Gastroesophageal sphincter (tissue), 3 donors: Measurements from ENCODE around the gene XPNPEP2.

ENCODE experiments used
- CTCF ChIP-seq, 4 experiments: fragments of 200-600 bp in 2 of 4; fragments of 450-650 bp in 2 of 4; sonication (generic) in 1 of 4; IDR thresholded peaks; one replicate each; pipeline ENCODE4 v1.5.1; 2017 to 2019; ENCODE audit warnings: antibody characterized with exemption in 4 of 4, mild to moderate bottlenecking in 2 of 4, moderate library complexity in 2 of 4
- EP300 ChIP-seq: sonication (generic); formaldehyde crosslinking; IDR thresholded peaks from one replicate; pipeline ENCODE4 v1.6.1; 2017; ENCODE audit warnings: antibody characterized with exemption, mild to moderate bottlenecking
- POLR2A ChIP-seq, 2 donors: fragments of 450-650 bp; IDR thresholded peaks; one replicate each; pipeline ENCODE4 v1.6.1; 2017; ENCODE audit warnings: antibody characterized with exemption in 2 of 2, mild to moderate bottlenecking in 2 of 2, moderate library complexity in 1 of 2
- POLR2AphosphoS5 ChIP-seq: sonication (generic); formaldehyde crosslinking; IDR thresholded peaks from one replicate; pipeline ENCODE4 v1.6.1; 2017; ENCODE audit warnings: antibody characterized with exemption

GRCh38 chrX:129763666-129764065 lies 24.9 kb downstream of the XPNPEP2 start:
- no peak for TF ChIP-seq POLR2AphosphoS5
- TF ChIP-seq POLR2A (IDR thresholded peaks at IDR 0.05) = no peak
- no peak for TF ChIP-seq CTCF (IDR thresholded peaks at IDR 0.05)
- TF ChIP-seq EP300 = no peak
